DLD1 (cell line): ENCODE measurements around the gene CHD9.

Experiments
- in situ Hi-C: cut with HindIII; loops from 2 replicates; pipeline ENCODE4 v1.10.0; 2017; ENCODE audit warnings: low sequenced_read_pairs

Gene CHD9

GRCh38 chr16:53129281-53130158 is 74.7 kb downstream of the CHD9 start:
- in situ Hi-C loops = no loop called here

GRCh38 chr16:53130159-53131049 is 75.6 kb downstream of the CHD9 start:
- in situ Hi-C loops = no loop called here

- in situ Hi-C loops = no loop called here
These were observed 76.2 kb downstream of the CHD9 start for GRCh38 chr16:53131050-53131362.

GRCh38 chr16:53131363-53132071 is 76.7 kb downstream of the CHD9 start:
- in situ Hi-C loops = no loop called here

GRCh38 chr16:53132406-53132805 is 77.6 kb downstream of the CHD9 start:
- in situ Hi-C loops = no loop called here

GRCh38 chr16:53135329-53135728 is 80.5 kb downstream of the CHD9 start:
- in situ Hi-C loops = no loop called here

- in situ Hi-C loops = no loop called here
These were observed 88.2 kb downstream of the CHD9 start for GRCh38 chr16:53142823-53143568.

GRCh38 chr16:53147500-53148065 is 92.8 kb downstream of the CHD9 start:
- in situ Hi-C loops = no loop called here

GRCh38 chr16:53150769-53151168 is 96.0 kb downstream of the CHD9 start:
- in situ Hi-C loops = no loop called here

GRCh38 chr16:53152329-53152728 is 97.5 kb downstream of the CHD9 start:
- in situ Hi-C loops = no loop called here

- in situ Hi-C loops = no loop called here
These were observed 98.3 kb downstream of the CHD9 start for GRCh38 chr16:53153130-53153529.

- in situ Hi-C loops = no loop called here
These were observed 99.7 kb downstream of the CHD9 start for GRCh38 chr16:53154513-53154912.

- in situ Hi-C loops = no loop called here
These were observed 101.7 kb downstream of the CHD9 start for GRCh38 chr16:53156516-53156915.

GRCh38 chr16:53159781-53160436 is 105.1 kb downstream of the CHD9 start:
- in situ Hi-C loops = no loop called here

GRCh38 chr16:53166099-53166498 is 111.3 kb downstream of the CHD9 start:
- in situ Hi-C loops = no loop called here

- in situ Hi-C loops = no loop called here
These were observed 114.0 kb downstream of the CHD9 start for GRCh38 chr16:53168744-53169143.

GRCh38 chr16:53172517-53172916 is 117.7 kb downstream of the CHD9 start:
- in situ Hi-C loops = no loop called here

GRCh38 chr16:53175118-53175517 is 120.3 kb downstream of the CHD9 start:
- in situ Hi-C loops = no loop called here

GRCh38 chr16:53176434-53176833 is 121.6 kb downstream of the CHD9 start:
- in situ Hi-C loops = no loop called here

GRCh38 chr16:53183442-53183841 is 128.7 kb downstream of the CHD9 start:
- in situ Hi-C loops = no loop called here
